HCT116 (cell line): ENCODE measurements around the gene ALCAM. TPM values are rescaled to one million over a fixed set of nuclear protein-coding genes. Genes with fewer than 3 reads are reported as not detected.

Source experiments
- ATAC-seq: fragments of 200-7000 bp; cut with Tn5 transposase; 2 replicates; pipeline ENCODE4 v1.9.1; 2020; ENCODE audit warnings: mild to moderate bottlenecking, moderate library complexity
- BruUV-seq: library from RNA; stranded (reverse); fragments of 400-500 nt; replicated peaks from 2 replicates; lab custom pipeline; 2021; lab: Mats Ljungman, UMichigan
- CTCF ChIA-PET: fragments of 300-600 bp; sonication (Branson Sonifier 250); formaldehyde crosslinking; loops from one replicate; lab custom pipeline; 2021; ENCODE audit warnings: antibody characterized with exemption; lab: Charles Lee
- POLR2A ChIA-PET: fragments of 300-600, 350-600 bp; sonication (Branson Sonifier 250); formaldehyde crosslinking; loops from one replicate; lab custom pipeline; 2021; ENCODE audit warnings: antibody characterized with exemption; lab: Charles Lee
- RAD21 ChIA-PET, 2 experiments: fragments of 300-600 bp; sonication (Branson Sonifier 250); formaldehyde crosslinking; loops; one replicate each; lab custom pipeline; 2023; ENCODE audit warnings: low total read pairs in 2 of 2; ENCODE audit not compliant: uncharacterized antibody in 2 of 2, unreplicated experiment in 2 of 2, low non-redundant PET in 1 of 2; lab: Charles Lee
- DNase-seq: peaks from one replicate; pipeline ENCODE4 v3.0.0-alpha.2; 2010; ENCODE audit warnings: low read depth, low spot score
- H2AFZ ChIP-seq: fragments of 200-600 bp; shearing (Covaris generic), sonication (generic); 2 replicates; pipeline ENCODE4 v1.6.1; 2017; ENCODE audit warnings: low read depth, mixed run types, mixed read lengths, antibody characterized with exemption, low read length; ENCODE audit not compliant: poor library complexity, severe bottlenecking
- H3K27ac ChIP-seq: 2 replicates; pipeline ENCODE4 v1.5.1; 2012; ENCODE audit warnings: low read depth, low read length
- H3K27me3 ChIP-seq: fragments of 200-600 bp; sonication (generic); 2 replicates; pipeline ENCODE4 v1.6.1; 2016; ENCODE audit warnings: mixed run types, low read length, mixed read lengths; ENCODE audit not compliant: insufficient read depth
- H3K36me3 ChIP-seq, 2 experiments: fragments of 200-500 bp in 1 of 2; fragments of 200-600 bp in 1 of 2; sonication (Bioruptor generic) in 1 of 2; sonication (generic) in 1 of 2; 2 replicates each; pipeline versions ENCODE4 v1.5.1 to v1.6.1; 2014 to 2016; ENCODE audit warnings: low read length in 2 of 2, inconsistent platforms in 1 of 2, mixed read lengths in 1 of 2, mixed run types in 1 of 2; ENCODE audit not compliant: insufficient read depth in 2 of 2, control insufficient read depth in 1 of 2
- H3K4me1 ChIP-seq, 2 experiments: fragments of 200-600 bp in 1 of 2; sonication (generic) in 1 of 2; 2 replicates each; pipeline versions ENCODE4 v1.5.1 to v1.6.1; 2012 to 2017; ENCODE audit warnings: low read length in 2 of 2, inconsistent platforms in 1 of 2, mild to moderate bottlenecking in 1 of 2, mixed read lengths in 1 of 2, mixed run types in 1 of 2, moderate library complexity in 1 of 2; ENCODE audit not compliant: insufficient read depth in 2 of 2, control insufficient read depth in 1 of 2
- H3K4me2 ChIP-seq: fragments of 200-600 bp; sonication (generic); 2 replicates; pipeline ENCODE4 v1.6.1; 2017; ENCODE audit warnings: mixed run types, low read length, mixed read lengths
- H3K4me3 ChIP-seq, 2 experiments: fragments of 200-600 bp in 1 of 2; sonication (generic) in 1 of 2; replicated peaks in 1 of 2; 2 replicates each; pipeline ENCODE4 v1.5.1; 2011 to 2016; ENCODE audit warnings: low read length in 2 of 2, control low read depth in 1 of 2, low read depth in 1 of 2, mild to moderate bottlenecking in 1 of 2, mixed read lengths in 1 of 2, mixed run types in 1 of 2
- H3K79me2 ChIP-seq: fragments of 200-600 bp; sonication (generic); 2 replicates; pipeline ENCODE4 v1.6.1; 2017; ENCODE audit warnings: mild to moderate bottlenecking, mixed run types, low read length, moderate library complexity, mixed read lengths; ENCODE audit not compliant: insufficient read depth
- H3K9ac ChIP-seq: fragments of 200-600 bp; sonication (generic); 2 replicates; pipeline ENCODE4 v1.6.1; 2016; ENCODE audit warnings: low read length, mixed read lengths
- H3K9me2 ChIP-seq: fragments of 200-600 bp; sonication (generic), shearing (Covaris generic); 2 replicates; pipeline ENCODE4 v1.6.1; 2017; ENCODE audit warnings: mixed run types, mild to moderate bottlenecking, moderate library complexity; ENCODE audit not compliant: insufficient read depth
- H3K9me3 ChIP-seq, 2 experiments: fragments of 200-500 bp in 1 of 2; fragments of 200-600 bp in 1 of 2; sonication (Bioruptor generic) in 1 of 2; sonication (generic) in 1 of 2; 2 replicates each; pipeline ENCODE4 v1.6.1; 2014 to 2017; ENCODE audit warnings: low read length in 2 of 2, mixed read lengths in 2 of 2, inconsistent platforms in 1 of 2, low read depth in 1 of 2, mild to moderate bottlenecking in 1 of 2, mixed run types in 1 of 2, moderate library complexity in 1 of 2; ENCODE audit not compliant: control insufficient read depth in 1 of 2, insufficient read depth in 1 of 2
- H4K20me1 ChIP-seq: fragments of 200-600 bp; sonication (generic), shearing (Covaris generic); 2 replicates; pipeline ENCODE4 v1.6.1; 2017; ENCODE audit warnings: mixed run types, mild to moderate bottlenecking, moderate library complexity; ENCODE audit not compliant: insufficient read depth
- EGR1 ChIP-seq: IDR thresholded peaks from 2 replicates; pipeline ENCODE4 v1.6.1; 2012; ENCODE audit warnings: low read depth
- ELF1 ChIP-seq: IDR thresholded peaks from 2 replicates; pipeline ENCODE4 v1.6.1; 2012; ENCODE audit warnings: low read depth, borderline replicate concordance
- EZH2 ChIP-seq: fragments of 200-600 bp; sonication (generic); IDR thresholded peaks from 2 replicates; pipeline ENCODE4 v1.6.1; 2017; ENCODE audit warnings: antibody characterized with exemption, mixed run types
- FOSL1 ChIP-seq: IDR thresholded peaks from 2 replicates; pipeline ENCODE4 v1.6.1; 2012; ENCODE audit warnings: low read depth
- POLR2A ChIP-seq: IDR thresholded peaks from 2 replicates; pipeline ENCODE4 v1.7.0; 2011; ENCODE audit warnings: borderline replicate concordance; ENCODE audit not compliant: insufficient read depth, insufficient read length; ENCODE audit errors: extremely low read depth
- POLR2AphosphoS5 ChIP-seq: IDR thresholded peaks from 2 replicates; pipeline ENCODE4 v1.6.1; 2011; ENCODE audit warnings: mild to moderate bottlenecking, low read depth, low read length, moderate library complexity
- RAD21 ChIP-seq: IDR thresholded peaks from 2 replicates; pipeline ENCODE4 v1.6.1; 2012; ENCODE audit warnings: low read depth, mild to moderate bottlenecking
- SP1 ChIP-seq: IDR thresholded peaks from 2 replicates; pipeline ENCODE4 v1.6.1; 2012; ENCODE audit warnings: low read depth
- SRF ChIP-seq: IDR thresholded peaks from 2 replicates; pipeline ENCODE4 v1.6.1; 2012; ENCODE audit warnings: low read depth
- YY1 ChIP-seq: IDR thresholded peaks from 2 replicates; pipeline ENCODE4 v1.6.1; 2011; ENCODE audit warnings: low read length, low read depth, moderate library complexity, mild to moderate bottlenecking; ENCODE audit not compliant: insufficient replicate concordance; ENCODE audit errors: extremely low read depth
- ZNF274 ChIP-seq: fragments of 200-500 bp; sonication (Bioruptor generic); IDR thresholded peaks from 2 replicates; pipeline ENCODE4 v1.6.1; 2014; ENCODE audit warnings: mild to moderate bottlenecking, low read depth, low read length, inconsistent platforms
- intact Hi-C: fragments of 100-400 bp; cut with micrococcal nuclease; formaldehyde crosslinking; loops from 2 replicates; pipeline ENCODE4 v1.10.0; 2022
- total RNA-seq: library from RNA; stranded (reverse); gene quantifications from one replicate; pipeline ENCODE4 v1.2.1, GENCODE V29; 2021; ENCODE audit not compliant: unreplicated experiment
- TF ChIP-seq, protein P1 (sequence below): IDR thresholded peaks from 2 replicates; pipeline ENCODE4 v1.6.1; 2012

Gene ALCAM
- total RNA-seq, 1 experiment from 2014 or later = 56.7 TPM

DNA sequence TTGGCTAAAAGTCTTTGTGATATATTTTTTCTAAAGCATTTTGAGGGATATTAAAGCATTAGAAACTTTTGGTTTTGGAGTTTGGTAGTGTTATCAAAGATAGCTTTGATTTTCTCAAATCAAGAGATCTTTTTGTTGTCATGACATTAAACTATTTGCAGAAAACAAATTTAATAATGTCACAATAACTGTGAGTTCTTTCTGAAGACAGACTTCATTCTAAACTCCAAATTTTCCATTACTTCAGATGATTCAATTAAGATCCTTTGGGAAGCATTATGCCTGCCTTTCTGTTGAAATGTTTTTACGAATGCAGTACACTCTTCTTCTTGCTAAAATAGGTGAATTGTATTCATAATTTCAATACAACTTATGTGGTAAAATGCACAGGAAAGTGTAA is 145.4 kb downstream of the ALCAM start:
- no peak overlapping the region for H3K4me3 ChIP-seq
- 0 out of 2 replicates have a peak, but pooled peaks cover 4% of the 10 kb centered on the region for H4K20me1 ChIP-seq
- no peaks in the 10 kb centered on the region for H3K36me3 ChIP-seq
- no peaks in the 10 kb centered on the region for H3K27me3 ChIP-seq
- peaks cover 0 to 4% of the 10 kb centered on the region in 2 experiments; a peak in 1 of 4 replicates for H3K4me1 ChIP-seq
- POLR2A ChIA-PET = no interaction called here
- H3K9ac ChIP-seq = no peak overlapping the region
- H3K79me2 ChIP-seq = peaks cover 6% of the 10 kb centered on the region; the same call in 1 of the 2 replicates
- no peak for TF ChIP-seq POLR2A
- TF ChIP-seq FOSL1 = no peak
- no peak for TF ChIP-seq EGR1
- TF ChIP-seq EZH2 = no peak
- TF ChIP-seq SP1 = no peak
- TF ChIP-seq ZNF274 = no peak
- no peak for ATAC-seq
- RAD21 ChIA-PET = no interaction called here
- no peaks in the 10 kb centered on the region for H3K9me3 ChIP-seq
- no peak overlapping the region for H2AFZ ChIP-seq
- no peak overlapping the region for H3K4me2 ChIP-seq
- intact Hi-C loops = no loop called here
- H3K27ac ChIP-seq = no peak overlapping the region
- CTCF ChIA-PET = no interaction called here
- no TSS peak for BruUV-seq
- no peaks in the 10 kb centered on the region for H3K9me2 ChIP-seq
- no peak for DNase-seq

DNA sequence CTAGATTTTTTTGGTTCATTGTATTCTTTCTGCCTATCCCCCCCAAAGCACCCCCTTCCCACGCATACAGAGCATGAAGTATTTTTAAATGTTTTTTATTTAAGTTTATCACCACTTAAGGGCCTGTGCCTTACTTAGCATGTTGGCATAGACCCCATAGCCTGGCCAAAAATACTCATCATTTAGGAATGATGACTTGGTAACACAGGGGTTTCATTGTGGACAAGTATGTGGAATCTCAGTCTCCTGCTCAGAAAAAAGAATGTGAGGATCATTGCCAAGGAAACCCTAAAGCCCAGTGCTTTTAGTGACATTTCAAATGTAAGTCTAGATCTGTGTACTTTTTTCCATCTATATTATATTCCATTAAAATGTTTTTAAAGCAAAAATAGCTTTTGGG is 146.3 kb downstream of the ALCAM start:
- Histone ChIP-seq H2AFZ (no peak overlapping the region), H3K9me2 (no peaks in the 10 kb centered on the region), H3K36me3 (no peaks in the 10 kb centered on the region), H3K4me1 (peaks cover 0 to 4% of the 10 kb centered on the region in 2 experiments; a peak in 1 of 4 replicates), H4K20me1 (0 out of 2 replicates have a peak, but pooled peaks cover 4% of the 10 kb centered on the region), H3K9me3 (no peaks in the 10 kb centered on the region), H3K4me3 (no peak overlapping the region), H3K79me2 (peaks cover 6% of the 10 kb centered on the region; the same call in 1 of the 2 replicates), H3K27me3 (no peaks in the 10 kb centered on the region), H3K9ac (no peak overlapping the region), H3K4me2 (no peak overlapping the region), H3K27ac (no peak overlapping the region)
- no TSS peak for BruUV-seq
- ChIA-PET CTCF (no interaction called here), POLR2A (no interaction called here), RAD21 (no interaction called here)
- no peak for ATAC-seq
- intact Hi-C loops = no loop called here
- DNase-seq = no peak
- TF ChIP-seq SRF = no peak
- no peak for TF ChIP-seq YY1
- no peak for TF ChIP-seq RAD21
- no peak for TF ChIP-seq POLR2AphosphoS5
- TF ChIP-seq ELF1 = no peak
- TF ChIP-seq SP1 = no peak
- TF ChIP-seq, protein P1, sequence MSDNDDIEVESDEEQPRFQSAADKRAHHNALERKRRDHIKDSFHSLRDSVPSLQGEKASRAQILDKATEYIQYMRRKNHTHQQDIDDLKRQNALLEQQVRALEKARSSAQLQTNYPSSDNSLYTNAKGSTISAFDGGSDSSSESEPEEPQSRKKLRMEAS = no peak
